OCI-LY3 (cell line): ENCODE measurements around the gene HIPK1.

Experiments used
- CTCF ChIP-seq: fragments of 200-600, 300-600 bp; sonication (generic); IDR thresholded peaks from 2 replicates; pipeline ENCODE4 v1.5.1; 2014; ENCODE audit warnings: antibody characterized with exemption, low read length, low read depth
- EZH2phosphoT487 ChIP-seq: fragments of 200-600 bp; shearing (Covaris generic); IDR thresholded peaks from 2 replicates; pipeline ENCODE4 v1.6.1; 2018; ENCODE audit warnings: antibody characterized with exemption, mixed run types, low read depth

- TF ChIP-seq CTCF = no peak
- TF ChIP-seq EZH2phosphoT487 = no peak
Measured at GRCh38 chr1:114008993-114009392, 79.9 kb downstream of the HIPK1 start.
